Tibial nerve (tissue), 4 donors: ENCODE data around the gene SMAD3. TPM values are rescaled to one million over a fixed set of nuclear protein-coding genes. Genes with fewer than 3 reads are reported as not detected.
A peak's percentile ranks its signal among the peaks of the same experiment; 100 is the strongest.

Experiments
- DNase-seq, 2 donors: peaks; one replicate each; pipeline ENCODE4 v3.0.0-alpha.2; 2019; ENCODE audit warnings: low spot score in 2 of 2
- H3K27ac ChIP-seq, 4 donors: fragments of 200-600 bp; sonication (generic) in 3 of 4; one replicate each; pipeline ENCODE4 v1.5.1; 2017 to 2019; ENCODE audit warnings: mild to moderate bottlenecking in 1 of 4
- H3K27me3 ChIP-seq, 2 donors: fragments of 200-600 bp; sonication (generic) in 1 of 2; one replicate each; pipeline versions ENCODE4 v1.5.1 to v1.6.0; 2017 to 2019
- H3K36me3 ChIP-seq, 3 donors: fragments of 200-600 bp; sonication (generic); one replicate each; pipeline ENCODE4 v1.5.1; 2018 to 2019
- H3K4me1 ChIP-seq, 4 donors: fragments of 200-600 bp; sonication (generic) in 3 of 4; one replicate each; pipeline ENCODE4 v1.5.1; 2017 to 2019
- H3K4me3 ChIP-seq, 4 donors: fragments of 200-600 bp; sonication (generic) in 3 of 4; one replicate each; pipeline ENCODE4 v1.5.1; 2017 to 2019; ENCODE audit warnings: mild to moderate bottlenecking in 1 of 4, moderate library complexity in 1 of 4
- H3K9me3 ChIP-seq, 4 donors: fragments of 200-600 bp; sonication (generic) in 3 of 4; one replicate each; pipeline ENCODE4 v1.5.1; 2017 to 2019
- EP300 ChIP-seq, 2 donors: sonication (generic); formaldehyde crosslinking; IDR thresholded peaks; one replicate each; pipeline ENCODE4 v1.6.1; 2017; ENCODE audit warnings: antibody characterized with exemption in 2 of 2, mild to moderate bottlenecking in 1 of 2
- POLR2A ChIP-seq, 2 donors: fragments of 450-650 bp; IDR thresholded peaks; one replicate each; pipeline ENCODE4 v1.6.1; 2017; ENCODE audit warnings: antibody characterized with exemption in 2 of 2, mild to moderate bottlenecking in 2 of 2, moderate library complexity in 2 of 2
- WGBS, 2 donors: methylation state at CpG; one replicate each; pipeline ENCODE4 v1.1.5; 2018; 5-methylcytosine and 5-hydroxymethylcytosine counted together
- total RNA-seq, 4 donors: library from RNA; depleted of rRNA; stranded (reverse); fragments of >200 nt; gene quantifications; one replicate each; pipeline ENCODE4 v1.1.0, GENCODE V29; 2016
- TF ChIP-seq, protein P1 (sequence below), 5 experiments: fragments of 200-600 bp in 3 of 5; fragments of 450-650 bp in 2 of 5; sonication (generic) in 3 of 5; IDR thresholded peaks; one replicate each; pipeline ENCODE4 v1.5.1; 2016 to 2019; ENCODE audit warnings: antibody characterized with exemption in 5 of 5, mild to moderate bottlenecking in 3 of 5, moderate library complexity in 2 of 5

Gene SMAD3
- total RNA-seq, 4 donors from 2014 or later: 36.3 to 68.6 (median 44.1) TPM

DNA sequence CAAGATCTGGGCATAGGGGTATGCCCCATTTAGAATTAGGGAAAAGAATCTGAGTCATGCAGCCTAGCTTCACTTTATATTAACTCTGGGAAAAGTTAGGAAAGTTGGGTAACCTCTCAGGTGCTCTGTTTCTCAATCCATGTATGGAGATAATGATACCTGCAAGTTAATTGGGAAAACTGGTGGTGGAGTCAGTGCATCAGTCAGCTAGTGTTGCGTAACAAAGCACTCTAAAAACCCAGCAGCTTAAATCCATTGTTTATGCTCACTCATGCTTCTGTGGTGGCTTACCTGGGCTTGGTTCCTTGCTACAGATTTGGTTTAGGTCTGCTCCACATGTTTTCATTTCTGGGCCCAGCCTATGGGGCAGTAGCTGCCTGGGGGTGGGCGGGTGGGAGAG is 91.0 kb downstream of the SMAD3 start:
- no peaks in the 10 kb centered on the region for H3K27me3 ChIP-seq
- 97 to 100% methylated on average over 2 of the region's 2 CpGs for WGBS, 2 donors
- H3K4me3 ChIP-seq: no peak overlapping the region
- no peaks in the 10 kb centered on the region for H3K36me3 ChIP-seq
- H3K27ac ChIP-seq: no peak overlapping the region
- H3K4me1 ChIP-seq: peaks cover 0 to 17% (median 1%) of the 10 kb centered on the region in 4 donors
- no peaks in the 10 kb centered on the region for H3K9me3 ChIP-seq
- no peak for DNase-seq
- TF ChIP-seq, protein P1, sequence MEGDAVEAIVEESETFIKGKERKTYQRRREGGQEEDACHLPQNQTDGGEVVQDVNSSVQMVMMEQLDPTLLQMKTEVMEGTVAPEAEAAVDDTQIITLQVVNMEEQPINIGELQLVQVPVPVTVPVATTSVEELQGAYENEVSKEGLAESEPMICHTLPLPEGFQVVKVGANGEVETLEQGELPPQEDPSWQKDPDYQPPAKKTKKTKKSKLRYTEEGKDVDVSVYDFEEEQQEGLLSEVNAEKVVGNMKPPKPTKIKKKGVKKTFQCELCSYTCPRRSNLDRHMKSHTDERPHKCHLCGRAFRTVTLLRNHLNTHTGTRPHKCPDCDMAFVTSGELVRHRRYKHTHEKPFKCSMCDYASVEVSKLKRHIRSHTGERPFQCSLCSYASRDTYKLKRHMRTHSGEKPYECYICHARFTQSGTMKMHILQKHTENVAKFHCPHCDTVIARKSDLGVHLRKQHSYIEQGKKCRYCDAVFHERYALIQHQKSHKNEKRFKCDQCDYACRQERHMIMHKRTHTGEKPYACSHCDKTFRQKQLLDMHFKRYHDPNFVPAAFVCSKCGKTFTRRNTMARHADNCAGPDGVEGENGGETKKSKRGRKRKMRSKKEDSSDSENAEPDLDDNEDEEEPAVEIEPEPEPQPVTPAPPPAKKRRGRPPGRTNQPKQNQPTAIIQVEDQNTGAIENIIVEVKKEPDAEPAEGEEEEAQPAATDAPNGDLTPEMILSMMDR (IDR thresholded peaks at IDR 0.05): no peak
- no peak for TF ChIP-seq POLR2A (IDR thresholded peaks at IDR 0.05)
- no peak for TF ChIP-seq EP300 (IDR thresholded peaks at IDR 0.05)

DNA sequence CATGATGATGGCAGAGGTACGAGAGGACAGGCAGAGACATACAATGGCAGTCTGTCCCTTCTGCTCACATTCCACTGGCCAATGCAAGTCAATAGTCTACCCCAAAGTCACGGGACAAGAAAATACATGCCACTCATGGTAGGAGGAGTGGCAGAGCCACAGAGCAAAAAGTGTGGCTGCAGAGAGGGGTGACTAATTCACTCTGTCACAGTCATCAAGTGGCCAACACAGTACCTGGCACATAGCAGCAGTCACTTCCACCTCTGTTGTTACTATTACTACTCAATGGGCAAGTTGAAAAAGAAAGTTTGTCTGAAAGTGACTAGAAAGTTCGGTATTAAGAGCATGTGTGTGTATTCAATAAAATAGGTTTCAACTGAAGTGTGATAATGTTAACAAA is 91.4 kb downstream of the SMAD3 start:
- no peak overlapping the region for H3K4me3 ChIP-seq
- H3K36me3 ChIP-seq: no peaks in the 10 kb centered on the region
- TF ChIP-seq EP300 (IDR thresholded peaks at IDR 0.05): no peak
- no peak overlapping the region for H3K27ac ChIP-seq
- no peaks in the 10 kb centered on the region for H3K9me3 ChIP-seq
- 93 to 99% methylated on average over 3 of the region's 3 CpGs for WGBS, 2 donors
- H3K27me3 ChIP-seq: no peaks in the 10 kb centered on the region
- DNase-seq: no peak
- H3K4me1 ChIP-seq: peaks cover 0 to 21% (median 3%) of the 10 kb centered on the region in 4 donors

DNA sequence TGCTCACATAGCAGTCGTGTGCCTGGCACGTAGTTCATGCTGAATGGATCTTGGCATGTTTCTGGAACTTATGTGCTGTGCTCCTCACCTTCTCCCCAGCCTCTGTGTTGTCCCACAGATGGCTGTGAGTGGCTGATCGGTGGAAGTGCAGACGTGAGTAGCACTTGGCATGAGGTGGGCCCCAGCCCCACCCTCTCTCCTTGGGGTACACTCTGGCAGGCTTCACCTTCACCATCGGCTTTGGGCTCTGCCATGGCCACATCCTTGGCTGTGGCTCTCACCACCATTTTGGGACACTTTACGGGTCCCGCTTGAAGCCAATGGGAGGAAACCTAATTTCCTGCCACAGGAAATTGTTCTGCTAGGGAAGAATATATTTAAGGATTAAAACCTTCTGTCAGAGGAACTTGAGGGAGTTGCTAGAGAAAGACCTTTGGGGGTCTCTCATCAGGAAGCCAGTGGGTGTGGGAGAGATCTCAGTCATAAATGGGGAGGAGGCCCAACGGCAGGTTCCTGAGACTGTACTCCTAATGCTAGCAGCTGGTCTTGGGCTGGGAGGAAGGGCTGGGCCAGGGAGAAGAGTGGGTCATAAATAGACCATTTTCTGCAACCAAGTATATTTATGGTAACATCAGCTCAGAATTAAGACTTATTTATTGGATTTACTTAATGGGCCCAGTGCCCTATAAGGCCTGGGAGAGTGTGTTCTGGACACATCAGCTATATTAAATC is 92.3 kb downstream of the SMAD3 start:
- WGBS, 2 donors: 84 to 89% methylated on average over 6 to 8 of the region's 8 CpGs
- Histone ChIP-seq H3K9me3 (no peaks in the 10 kb centered on the region), H3K36me3 (no peaks in the 10 kb centered on the region), H3K4me1 (peaks cover 0 to 29% (median 3%) of the 10 kb centered on the region in 4 donors), H3K4me3 (no peak overlapping the region), H3K27ac (peak overlapping the region in 1 of 4 donors; percentile 1), H3K27me3 (no peaks in the 10 kb centered on the region)
- no peak for DNase-seq
- TF ChIP-seq EP300 (IDR thresholded peaks at IDR 0.05) (no peak), POLR2A (IDR thresholded peaks at IDR 0.05) (no peak)
- TF ChIP-seq, protein P1 (IDR thresholded peaks at IDR 0.05): no peak

DNA sequence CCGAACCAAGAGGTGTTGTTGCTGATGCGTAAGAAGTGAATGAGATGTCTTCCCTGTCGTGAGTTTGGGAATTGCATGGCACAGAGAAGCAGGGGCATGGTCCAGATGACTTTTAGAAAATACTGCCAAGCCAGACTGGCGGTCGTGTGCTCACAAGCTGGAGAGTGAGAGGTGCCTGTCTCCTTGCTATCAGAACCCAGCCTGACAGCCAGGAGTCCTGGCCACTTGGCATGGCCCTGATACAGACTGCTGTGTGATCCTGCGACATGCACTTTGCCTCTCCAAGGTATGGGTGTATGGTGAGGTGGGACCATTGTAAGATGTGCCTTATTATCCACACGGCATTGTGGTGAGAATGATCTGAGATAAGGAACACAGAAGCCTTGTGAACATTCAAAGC is 93.0 kb downstream of the SMAD3 start:
- peaks cover 0 to 30% (median 3%) of the 10 kb centered on the region in 4 donors for H3K4me1 ChIP-seq
- no peak for DNase-seq
- H3K27me3 ChIP-seq: no peaks in the 10 kb centered on the region
- no peak overlapping the region for H3K4me3 ChIP-seq
- 91 to 93% methylated on average over 7 of the region's 7 CpGs for WGBS, 2 donors
- no peaks in the 10 kb centered on the region for H3K36me3 ChIP-seq
- no peaks in the 10 kb centered on the region for H3K9me3 ChIP-seq
- H3K27ac ChIP-seq: peak overlapping the region in 1 of 4 donors; percentile 1
- TF ChIP-seq POLR2A (IDR thresholded peaks at IDR 0.05) (no peak), EP300 (IDR thresholded peaks at IDR 0.05) (no peak)
- TF ChIP-seq, protein P1 (IDR thresholded peaks at IDR 0.05): no peak

DNA sequence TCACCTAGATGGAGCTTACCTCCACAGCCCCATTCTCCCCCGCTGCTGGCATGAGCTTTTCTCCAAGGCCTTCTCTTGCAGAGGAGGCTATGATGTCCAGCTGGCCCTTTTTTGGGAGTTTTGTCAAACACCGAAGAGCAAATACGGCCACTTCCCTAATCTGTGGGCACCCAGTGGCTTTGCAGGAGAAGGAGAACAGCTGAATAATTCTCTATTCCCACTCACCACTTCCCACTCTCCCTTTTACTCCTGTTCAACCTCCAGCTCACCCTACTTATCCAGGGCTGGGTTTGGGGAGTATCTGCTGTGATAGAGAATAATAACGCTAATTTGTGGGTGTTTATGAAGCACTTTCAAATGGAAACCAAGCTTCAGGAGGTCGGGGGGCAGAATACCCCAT is 96.0 kb downstream of the SMAD3 start:
- 87 to 89% methylated on average over 5 of the region's 5 CpGs for WGBS, 2 donors
- TF ChIP-seq POLR2A (IDR thresholded peaks at IDR 0.05) (no peak), EP300 (IDR thresholded peaks at IDR 0.05) (no peak)
- TF ChIP-seq, protein P1 (IDR thresholded peaks at IDR 0.05): no peak
- H3K36me3 ChIP-seq: peaks cover 0 to 10% (median 6%) of the 10 kb centered on the region in 3 donors
- no peak overlapping the region for H3K27ac ChIP-seq
- H3K9me3 ChIP-seq: no peaks in the 10 kb centered on the region
- DNase-seq: no peak
- H3K4me3 ChIP-seq: no peak overlapping the region
- no peaks in the 10 kb centered on the region for H3K27me3 ChIP-seq
- peaks cover 0 to 51% (median 16%) of the 10 kb centered on the region in 4 donors for H3K4me1 ChIP-seq
